Right renal pelvis (tissue), 4 donors: Measurements from ENCODE around the gene PER2. TPM values are rescaled to one million over a fixed set of nuclear protein-coding genes. Genes with fewer than 3 reads are reported as not detected.

Experiments
- DNase-seq, 4 donors: peaks; one replicate each; pipeline ENCODE4 v3.0.0-alpha.2; 2013; ENCODE audit warnings: low read depth in 4 of 4, low spot score in 3 of 4, missing footprints in 1 of 4
- polyA plus RNA-seq, 4 donors: library from polyadenylated mRNA; unstranded; fragments of 120-200 nt; gene quantifications; one replicate each; pipeline ENCODE4 v1.2.1, GENCODE V29; 2013; ENCODE audit not compliant: insufficient read length in 4 of 4

PER2 gene
- polyA plus RNA-seq, 4 donors = 5.0 to 6.1 (median 5.9) TPM

DNA sequence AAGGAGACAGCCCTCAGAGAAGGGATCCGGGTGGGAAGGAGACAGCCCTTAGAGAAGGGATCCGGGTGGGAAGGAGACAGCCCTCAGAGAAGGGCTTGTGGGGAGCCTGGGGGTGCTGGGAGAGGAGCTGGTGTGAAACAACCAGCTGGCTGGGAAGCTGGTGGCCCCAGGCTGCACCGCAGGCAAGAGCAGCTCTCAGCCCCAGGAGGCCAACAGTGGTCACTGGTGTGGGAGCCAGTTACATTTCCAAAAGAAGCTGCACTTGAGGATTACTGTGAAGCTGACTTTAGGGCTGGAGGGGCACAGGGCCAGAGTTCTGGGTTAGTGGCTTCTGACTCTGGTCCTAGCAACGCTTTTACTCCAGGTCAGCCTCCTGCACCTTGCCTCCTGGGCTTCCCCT lies 51.8 kb downstream of the PER2 start:
- DNase-seq = no peak

DNA sequence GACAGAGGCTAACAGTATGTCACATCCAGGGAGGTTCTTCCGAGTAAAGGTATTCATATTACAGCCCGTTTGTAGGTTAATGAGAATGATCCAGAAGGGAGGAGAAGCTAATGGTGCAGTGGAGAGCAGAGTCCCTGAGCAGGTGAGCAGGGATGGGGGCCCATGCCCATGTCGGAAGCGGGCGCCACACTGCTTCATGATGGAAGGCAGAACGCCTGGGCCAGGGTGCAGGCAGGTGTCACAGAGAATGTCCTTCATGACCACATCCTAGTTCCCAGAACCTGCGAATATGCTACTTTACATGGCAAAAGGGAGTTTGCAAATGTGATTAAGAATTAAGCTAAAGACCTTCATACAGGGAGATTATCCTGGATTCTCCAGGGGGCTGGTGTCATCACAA lies 52.6 kb downstream of the PER2 start:
- no peak for DNase-seq

GRCh38 chr2:238235331-238235732 lies 53.1 kb downstream of the PER2 start:
- DNase-seq = no peak

DNA sequence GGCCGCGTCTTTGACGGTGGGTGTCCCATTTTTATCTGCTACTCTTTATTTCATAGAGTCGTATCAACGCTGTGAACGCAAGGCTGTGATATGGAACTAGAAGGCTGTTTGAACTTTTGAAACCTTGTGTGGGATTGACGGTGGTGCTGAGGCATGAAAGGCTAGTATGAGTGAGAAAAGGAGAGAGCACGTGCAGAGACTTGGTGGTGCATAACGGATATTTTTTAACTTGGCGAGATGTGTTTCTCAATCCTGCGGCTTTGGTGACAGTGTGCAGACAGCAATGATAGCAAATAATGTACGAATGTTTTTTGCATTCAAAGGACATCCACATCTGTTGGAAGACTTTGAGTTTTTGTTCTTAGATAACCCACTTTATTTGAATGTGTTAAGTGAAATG lies 54.8 kb downstream of the PER2 start:
- DNase-seq = no peak

- DNase-seq = no peak
Observed at GRCh38 chr2:238231809-238232208, 56.6 kb downstream of the PER2 start.

GRCh38 chr2:238231251-238231793 lies 57.1 kb downstream of the PER2 start:
- no peak for DNase-seq

GRCh38 chr2:238230699-238231098 lies 57.7 kb downstream of the PER2 start:
- DNase-seq = no peak

- no peak for DNase-seq
Observed at GRCh38 chr2:238228700-238229099, 59.7 kb downstream of the PER2 start.

- no peak for DNase-seq
Observed at GRCh38 chr2:238227587-238228032, 60.8 kb downstream of the PER2 start.

- DNase-seq = no peak
Observed at GRCh38 chr2:238226698-238227586, 61.5 kb downstream of the PER2 start.

DNA sequence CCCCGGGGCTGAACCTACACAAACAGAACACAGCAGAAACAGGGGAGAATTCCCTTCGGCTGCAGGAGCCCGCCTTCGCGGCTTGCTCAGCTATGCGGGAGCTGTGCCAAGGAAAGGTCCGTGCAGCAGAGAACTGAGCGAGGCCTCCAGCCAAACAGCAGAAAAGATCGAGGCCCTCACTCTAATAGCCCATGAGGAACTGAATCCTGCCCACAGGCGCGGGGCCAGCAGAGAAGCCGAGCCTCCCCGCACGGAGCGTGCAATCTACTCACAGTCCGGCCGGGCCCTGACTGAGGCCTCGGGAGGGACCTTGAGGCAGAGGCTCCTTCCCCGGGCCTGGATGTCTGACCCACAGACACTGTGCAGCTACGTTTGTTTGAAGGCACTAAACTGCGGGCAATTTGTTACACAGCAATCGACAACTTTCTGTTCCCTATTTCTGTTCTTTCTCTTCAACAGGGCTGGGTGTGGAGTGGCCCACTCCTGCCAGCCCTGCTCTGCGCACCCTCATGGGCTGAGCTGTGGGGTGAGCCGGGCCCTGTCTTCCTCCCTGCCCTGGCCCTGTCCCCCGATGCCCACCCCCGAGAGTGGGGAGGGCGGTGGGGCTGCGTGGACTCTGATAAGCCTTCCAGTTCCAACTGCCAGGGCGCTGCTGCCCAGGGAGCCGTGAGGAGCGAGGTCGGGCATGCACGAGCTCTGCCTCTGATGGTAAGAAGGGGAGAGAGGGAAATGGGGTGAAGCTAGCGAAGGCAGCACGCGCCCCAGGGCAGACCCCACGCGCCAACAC lies 62.3 kb downstream of the PER2 start:
- DNase-seq = no peak

DNA sequence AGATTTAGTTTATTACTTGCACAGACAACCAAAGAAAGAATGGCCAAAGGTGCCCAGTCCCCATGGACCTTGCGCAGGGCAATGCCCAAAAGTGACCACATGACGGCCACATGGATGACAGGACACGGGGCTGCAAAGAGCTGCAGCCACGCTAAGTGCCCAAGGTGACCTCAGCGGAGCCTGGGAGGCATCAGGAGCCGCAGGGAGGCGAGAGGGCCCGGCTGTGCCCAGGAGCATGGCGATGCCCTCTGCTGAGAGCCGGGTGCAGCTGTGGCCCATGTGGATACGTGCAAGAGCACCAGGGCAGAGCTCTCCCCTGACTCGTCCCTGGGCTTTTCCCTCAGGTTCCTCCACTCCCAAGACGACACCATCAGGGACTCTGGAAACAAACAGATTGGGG lies 63.3 kb downstream of the PER2 start:
- DNase-seq = no peak

GRCh38 chr2:238224356-238225035 lies 63.9 kb downstream of the PER2 start:
- no peak for DNase-seq

GRCh38 chr2:238220892-238221521 lies 67.4 kb downstream of the PER2 start:
- DNase-seq = no peak

DNA sequence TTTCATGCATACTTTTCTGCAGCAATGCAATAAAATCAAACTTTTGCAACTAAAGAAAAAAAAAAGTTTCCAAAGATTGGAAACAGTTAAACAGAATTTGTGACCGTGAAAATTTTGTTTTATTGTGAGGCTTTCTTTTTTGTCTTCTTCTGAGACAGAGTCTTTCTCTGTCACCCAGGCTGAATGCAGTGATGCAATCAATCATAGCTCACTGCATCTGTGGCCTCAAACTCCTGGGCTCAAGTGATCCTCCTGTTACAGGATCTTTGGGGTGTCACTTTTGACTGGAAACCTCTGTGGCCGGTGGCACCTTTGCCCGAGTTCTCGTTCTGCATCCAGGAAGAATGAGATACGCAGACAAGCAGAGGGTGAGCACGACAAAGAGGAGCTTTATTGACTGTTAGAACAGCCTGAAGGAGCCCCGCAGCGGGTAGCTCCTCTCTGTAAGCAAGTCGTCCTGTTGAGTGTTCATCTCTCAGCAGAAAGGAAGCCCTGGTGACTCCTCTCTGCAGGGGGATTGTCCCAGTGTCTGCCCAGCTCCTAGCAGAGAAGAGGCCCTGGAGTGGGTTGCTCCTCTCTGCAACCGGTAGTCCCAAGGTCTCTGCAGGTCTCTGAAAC lies 68.0 kb downstream of the PER2 start:
- DNase-seq = no peak

GRCh38 chr2:238216651-238217184 lies 71.7 kb downstream of the PER2 start:
- no peak for DNase-seq

DNA sequence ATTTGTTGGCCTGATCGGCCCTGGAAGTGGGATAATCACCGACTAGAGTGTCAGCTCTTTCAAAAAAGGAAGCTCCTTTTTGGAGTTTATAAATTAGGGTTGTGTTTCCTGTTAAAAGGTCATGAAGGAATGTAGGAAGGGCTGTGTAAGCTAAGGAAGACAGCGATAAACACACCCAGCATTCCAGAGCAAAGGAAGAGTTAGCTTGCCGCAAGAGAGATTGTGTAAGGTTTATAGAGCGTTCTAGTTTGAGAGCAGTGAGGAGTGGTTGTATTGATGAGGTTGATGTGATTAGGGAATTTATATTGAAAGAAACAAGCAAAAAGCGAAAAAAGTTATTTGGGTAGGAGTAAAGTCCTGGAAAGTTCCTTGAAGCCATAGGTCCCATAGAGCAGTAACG lies 81.4 kb downstream of the PER2 start:
- DNase-seq = no peak

DNA sequence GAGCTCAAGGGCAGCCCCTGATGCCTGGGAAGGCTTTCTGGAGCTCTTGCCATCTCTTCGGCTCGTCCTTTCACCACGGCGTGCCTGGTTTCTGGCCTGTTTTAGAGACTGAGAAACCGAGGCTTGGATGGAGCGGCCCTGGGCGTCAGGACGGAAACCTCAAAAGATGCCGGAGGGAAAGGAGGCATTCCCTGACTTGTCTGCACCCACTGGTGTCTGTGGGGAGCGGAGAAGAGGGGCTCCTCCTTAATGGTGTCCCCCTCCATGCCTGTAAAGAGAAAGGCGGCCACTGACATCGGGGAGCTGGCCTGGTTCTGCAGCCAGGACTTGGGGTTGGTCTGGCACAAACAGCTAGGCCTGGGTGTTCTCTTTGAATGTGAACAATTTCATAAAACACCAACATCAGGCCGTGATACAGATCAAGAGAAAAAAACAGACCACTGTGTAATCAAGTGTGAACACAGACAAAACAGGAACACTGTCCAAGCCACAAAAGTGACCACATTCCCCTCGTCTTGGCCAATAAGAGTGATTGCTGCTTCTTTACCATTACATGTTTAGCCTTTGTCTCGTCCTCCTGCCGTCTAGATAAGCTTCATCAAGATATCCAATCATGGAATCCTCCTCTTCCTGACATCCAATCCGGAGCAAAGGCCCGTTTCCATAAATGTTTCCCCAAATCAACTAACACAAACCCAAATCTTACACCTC lies 84.3 kb downstream of the PER2 start:
- DNase-seq = no peak
